Peyer's patch (tissue), 4 donors: ENCODE data around the gene ZNF155.

Source experiments
- CTCF ChIP-seq, 6 experiments: fragments of 450-650 bp in 4 of 6; fragments of 200-600 bp in 2 of 6; sonication (generic) in 1 of 6; IDR thresholded peaks; one replicate each; pipeline ENCODE4 v1.5.1; 2017 to 2019; ENCODE audit warnings: antibody characterized with exemption in 6 of 6, mild to moderate bottlenecking in 3 of 6, moderate library complexity in 1 of 6
- POLR2A ChIP-seq, 2 donors: fragments of 450-650 bp; IDR thresholded peaks; one replicate each; pipeline ENCODE4 v1.5.1; 2017; ENCODE audit warnings: antibody characterized with exemption in 2 of 2, mild to moderate bottlenecking in 2 of 2, moderate library complexity in 2 of 2

GRCh38 chr19:44010468-44010867, 26.5 kb downstream of the ZNF155 start:
- TF ChIP-seq POLR2A (IDR thresholded peaks at IDR 0.05) (no peak), CTCF (IDR thresholded peaks at IDR 0.05) (no peak)
